Endothelial cell of umbilical vein (primary cell): ENCODE results near the gene PRDX5. TPM values are rescaled to one million over a fixed set of nuclear protein-coding genes. Genes with fewer than 3 reads are reported as not detected.

Experiments used
- BruUV-seq: library from RNA; stranded (reverse); fragments of 400-500 nt; replicated peaks from 2 replicates; lab custom pipeline; 2021; lab: Mats Ljungman, UMichigan
- CTCF ChIA-PET: fragments of 300-600, 350-600 bp; sonication (Branson Sonifier 250); formaldehyde crosslinking; loops from one replicate; lab custom pipeline; 2021; ENCODE audit warnings: antibody characterized with exemption, inconsistent platforms; lab: Charles Lee
- POLR2A ChIA-PET: fragments of 300-600, 350-600 bp; sonication (Branson Sonifier 250); formaldehyde crosslinking; loops from one replicate; lab custom pipeline; 2021; ENCODE audit warnings: antibody characterized with exemption, inconsistent platforms; lab: Charles Lee
- DNase-seq: peaks from one replicate; pipeline ENCODE4 v3.0.0-alpha.2; 2011; ENCODE audit warnings: low read depth, low spot score
- FAIRE-seq: peaks from 2 replicates; lab custom pipeline; 2011; peaks lifted over from hg19 to GRCh38; lab: Jason Lieb, UNC
- H2AFZ ChIP-seq: 2 replicates; pipeline ENCODE4 v1.6.0; 2012; ENCODE audit warnings: low read depth, low read length, control low read depth, inconsistent platforms
- H3K27ac ChIP-seq: 2 replicates; pipeline ENCODE4 v1.5.1; 2011; ENCODE audit warnings: low read depth, mild to moderate bottlenecking, control low read depth, low read length, moderate library complexity; ENCODE audit not compliant: insufficient read depth
- H3K27me3 ChIP-seq, 2 experiments: 2 replicates each; pipeline versions ENCODE4 v1.6.0 to v1.6.1; 2011; ENCODE audit warnings: low read length in 2 of 2, mixed read lengths in 1 of 2; ENCODE audit not compliant: control insufficient read depth in 2 of 2, insufficient read depth in 2 of 2
- H3K36me3 ChIP-seq, 2 experiments: 2 replicates in 1 of 2; 3 replicates in 1 of 2; pipeline ENCODE4 v1.5.1; 2011; ENCODE audit warnings: low read length in 2 of 2, mild to moderate bottlenecking in 1 of 2, moderate library complexity in 1 of 2; ENCODE audit not compliant: control insufficient read depth in 2 of 2, insufficient read depth in 2 of 2; ENCODE audit errors: extremely low read depth in 1 of 2
- H3K4me1 ChIP-seq: 3 replicates; pipeline ENCODE4 v1.5.1; 2011; ENCODE audit warnings: mild to moderate bottlenecking, low read length; ENCODE audit not compliant: control insufficient read depth, insufficient read depth; ENCODE audit errors: extremely low read depth
- H3K4me2 ChIP-seq: 2 replicates; pipeline ENCODE4 v1.6.1; 2011; ENCODE audit warnings: low read length, control low read depth, mixed read lengths; ENCODE audit not compliant: insufficient read depth
- H3K4me3 ChIP-seq, 3 experiments: fragments of 200-600 bp in 1 of 3; sonication (generic), shearing (Covaris generic) in 1 of 3; replicated peaks in 1 of 3; 2 replicates each; pipeline ENCODE4 v1.5.1; 2011 to 2016; ENCODE audit warnings: control low read depth in 3 of 3, low read length in 3 of 3, mild to moderate bottlenecking in 2 of 3, inconsistent platforms in 1 of 3, low read depth in 1 of 3, moderate library complexity in 1 of 3; ENCODE audit not compliant: insufficient read depth in 1 of 3
- H3K79me2 ChIP-seq: 2 replicates; pipeline ENCODE4 v1.6.0; 2012; ENCODE audit warnings: low read length, inconsistent platforms; ENCODE audit not compliant: control insufficient read depth, insufficient read depth
- H3K9ac ChIP-seq: replicated peaks from 2 replicates; pipeline ENCODE3; 2011; ENCODE audit warnings: low read length, control low read depth; ENCODE audit not compliant: insufficient read depth; ENCODE audit errors: extremely low read depth
- H3K9me1 ChIP-seq: replicated peaks from 3 replicates; pipeline ENCODE4 v1.6.0; 2011; ENCODE audit warnings: mild to moderate bottlenecking, low read length; ENCODE audit not compliant: control insufficient read depth, insufficient read depth; ENCODE audit errors: extremely low read depth
- H3K9me3 ChIP-seq: replicated peaks from 2 replicates; pipeline ENCODE4 v1.5.1; 2012; ENCODE audit warnings: low read length, inconsistent platforms; ENCODE audit not compliant: control insufficient read depth, insufficient read depth
- H4K20me1 ChIP-seq: replicated peaks from 2 replicates; pipeline ENCODE3; 2011; ENCODE audit warnings: mild to moderate bottlenecking, low read length; ENCODE audit not compliant: control insufficient read depth, insufficient read depth; ENCODE audit errors: extremely low read depth
- CTCF ChIP-seq, 2 donors: IDR thresholded peaks; 1 replicate in 1 of 2; 2 replicates in 1 of 2; pipeline ENCODE4 v1.5.1; 2011; ENCODE audit warnings: low read length in 2 of 2, mild to moderate bottlenecking in 2 of 2, moderate library complexity in 2 of 2, control low read depth in 1 of 2, inconsistent platforms in 1 of 2, low read depth in 1 of 2; ENCODE audit not compliant: insufficient read depth in 1 of 2; ENCODE audit errors: extremely low read depth in 1 of 2
- EZH2 ChIP-seq: IDR thresholded peaks from 2 replicates; pipeline ENCODE4 v1.6.1; 2012; ENCODE audit warnings: borderline replicate concordance, low read depth, mild to moderate bottlenecking, moderate library complexity, low read length, inconsistent platforms; ENCODE audit not compliant: severe bottlenecking
- FOS ChIP-seq: IDR thresholded peaks from 2 replicates; pipeline ENCODE4 v1.6.1; 2011; ENCODE audit warnings: mild to moderate bottlenecking, low read length, moderate library complexity, borderline replicate concordance; ENCODE audit not compliant: insufficient read depth
- GATA2 ChIP-seq: IDR thresholded peaks from 2 replicates; pipeline ENCODE4 v1.7.0; 2011; ENCODE audit warnings: low read depth, mild to moderate bottlenecking, moderate library complexity, mixed read lengths, low read length; ENCODE audit not compliant: insufficient read length, insufficient read depth
- JUN ChIP-seq: IDR thresholded peaks from 2 replicates; pipeline ENCODE4 v1.6.1; 2011; ENCODE audit warnings: borderline replicate concordance, low read depth; ENCODE audit not compliant: insufficient read length, insufficient read depth
- MAX ChIP-seq: IDR thresholded peaks from 2 replicates; pipeline ENCODE4 v1.6.1; 2011; ENCODE audit not compliant: insufficient read depth, insufficient read length
- MYC ChIP-seq: IDR thresholded peaks from one replicate; pipeline ENCODE4 v1.6.1; 2011; ENCODE audit warnings: mild to moderate bottlenecking, low read depth, low read length
- POLR2A ChIP-seq: IDR thresholded peaks from 2 replicates; pipeline ENCODE4 v1.6.1; 2012; ENCODE audit warnings: low read depth, mild to moderate bottlenecking, control low read depth, low read length
- POLR2AphosphoS5 ChIP-seq: IDR thresholded peaks from 2 replicates; pipeline ENCODE4 v1.6.1; 2012; ENCODE audit warnings: low read depth, mild to moderate bottlenecking, control low read depth, low read length, moderate library complexity; ENCODE audit not compliant: insufficient read depth
- dilution Hi-C: fragments of 300-500 bp; cut with MboI; formaldehyde crosslinking; loops from one replicate; pipeline ENCODE4 v1.15.0; 2019; ENCODE audit warnings: low sequenced_read_pairs; ENCODE audit not compliant: extremely low pct_ligation_motif_present
- intact Hi-C: fragments of 100-400 bp; cut with micrococcal nuclease; formaldehyde crosslinking; loops from one replicate; pipeline ENCODE4 v1.10.0; 2022
- polyA plus RNA-seq, 4 experiments: library from polyadenylated mRNA; depleted of rRNA in 3 of 4; stranded (reverse) in 3 of 4; unstranded in 1 of 4; fragments of >200 nt; gene quantifications; 2 replicates each; pipeline versions ENCODE4 v1.2.1 to v1.2.3, GENCODE V29; 2011 to 2012; ENCODE audit warnings: missing spikeins in 1 of 4
- total RNA-seq: library from RNA; stranded (reverse); gene quantifications from 2 replicates; pipeline ENCODE4 v1.2.3, GENCODE V29; 2021

The PRDX5 gene
- total and polyA plus RNA-seq, 2 donors (not counting 3 experiments of a cell fraction or from before 2014, with no cell fraction given): 199 to 709 TPM

GRCh38 chr11:64351136-64351631 is 33.3 kb downstream of the PRDX5 start:
- Histone ChIP-seq H3K4me2 (no peak overlapping the region), H3K79me2 (no peaks in the 10 kb centered on the region), H3K27me3 (no peaks in the 10 kb centered on the region), H3K9ac (no peak overlapping the region), H3K4me1 (peaks cover 6% of the 10 kb centered on the region), H3K9me1 (no peaks in the 10 kb centered on the region), H3K27ac (no peak overlapping the region), H3K4me3 (no peak overlapping the region), H2AFZ (no peak overlapping the region), H4K20me1 (no peaks in the 10 kb centered on the region), H3K36me3 (no peaks in the 10 kb centered on the region), H3K9me3 (no peaks in the 10 kb centered on the region)
- DNase-seq: no peak
- dilution Hi-C loops: no loop called here
- FAIRE-seq: no peak
- TF ChIP-seq EZH2: no peak
- no peak for TF ChIP-seq MAX
- TF ChIP-seq JUN: no peak
- no peak for TF ChIP-seq MYC
- TF ChIP-seq POLR2AphosphoS5: no peak
- no peak for TF ChIP-seq FOS
- no peak for TF ChIP-seq CTCF (IDR thresholded peaks at IDR 0.05; ENCODE audit: extremely low read depth in 1 of 2, insufficient read depth in 1 of 2, low read depth in 1 of 2, low read length in 2 of 2)
- TF ChIP-seq POLR2A: no peak
- TF ChIP-seq GATA2: no peak
- CTCF ChIA-PET: interaction anchor here (0.6 to 5.5 kb wide), 4 partner anchors 9 to 51 kb away, joined by 3 to 72 read pairs (median 7); partner anchors contain the start of genes PRDX5 and TRMT112
- no TSS peak for BruUV-seq
- POLR2A ChIA-PET: no interaction called here
- intact Hi-C loops: no loop called here
